GM21576 (cell line): ENCODE measurements around the gene TSSK3.
"Not testable (repeated sequence)": the region's sequence is repeated elsewhere in the genome, so short reads cannot be mapped to it uniquely, and the experiment has no call there.

Experiments
- ATAC-seq: cut with Tn5 transposase; IDR thresholded peaks from one replicate; pipeline ENCODE4 v1.9.1; 2021; ENCODE audit warnings: mild to moderate bottlenecking, moderate library complexity; ENCODE audit not compliant: unreplicated experiment

The TSSK3 gene

DNA sequence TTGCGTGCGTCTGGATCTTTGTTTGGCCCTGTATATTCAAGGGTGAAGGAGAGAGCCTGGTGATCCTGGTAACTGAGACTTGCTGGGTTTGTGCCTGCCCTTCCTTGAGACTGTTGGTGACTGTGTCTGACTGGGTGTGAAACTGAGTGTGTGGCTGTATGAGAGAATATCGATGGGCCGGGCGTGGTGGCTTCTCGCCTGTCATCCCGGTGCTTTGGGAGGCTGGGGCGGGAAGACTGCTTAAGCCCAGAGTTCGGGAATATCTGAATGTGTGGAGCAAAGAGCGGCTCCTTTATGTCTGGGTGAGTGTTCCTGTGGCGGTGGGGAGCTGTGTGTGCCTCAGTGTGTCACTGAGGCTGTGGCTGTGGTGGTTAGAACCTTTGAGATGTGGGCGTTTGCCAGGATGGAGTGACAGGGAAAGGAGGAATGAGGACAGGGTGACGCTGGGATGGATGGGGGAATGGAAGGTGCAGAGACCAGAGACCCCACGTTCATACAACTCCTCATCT, 23.6 kb upstream of the TSSK3 start:
- ATAC-seq: no peak

DNA sequence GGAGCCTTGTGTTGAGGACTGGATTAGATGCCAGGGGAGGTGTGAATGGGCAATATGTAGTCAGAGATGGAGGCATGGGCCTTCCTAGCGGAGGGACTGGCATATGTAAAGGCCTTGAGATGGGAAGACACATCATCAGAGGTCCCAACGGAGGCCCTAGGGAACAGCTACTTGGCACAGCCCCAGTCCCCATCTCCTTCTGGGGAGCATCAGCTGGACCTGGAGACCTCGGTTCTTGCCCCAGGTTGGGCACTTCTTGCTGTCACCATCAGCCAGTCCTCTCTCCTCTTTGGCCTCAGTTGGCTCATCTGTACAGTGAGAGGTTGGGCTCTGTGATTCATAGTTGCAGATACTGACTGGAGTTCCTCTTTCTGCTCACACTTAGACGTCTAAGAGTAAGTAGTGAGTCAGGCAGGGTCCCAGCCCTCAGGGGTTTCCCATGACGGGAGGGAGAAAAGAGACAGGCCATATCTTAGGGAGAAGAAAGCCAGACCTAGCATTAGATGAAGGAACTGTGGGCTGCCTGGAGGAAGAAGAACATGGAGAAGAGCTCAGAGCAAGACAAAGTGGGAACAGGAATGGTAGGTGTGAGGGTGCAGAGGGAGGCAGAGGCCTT, 22.9 kb upstream of the TSSK3 start:
- no peak for ATAC-seq

DNA sequence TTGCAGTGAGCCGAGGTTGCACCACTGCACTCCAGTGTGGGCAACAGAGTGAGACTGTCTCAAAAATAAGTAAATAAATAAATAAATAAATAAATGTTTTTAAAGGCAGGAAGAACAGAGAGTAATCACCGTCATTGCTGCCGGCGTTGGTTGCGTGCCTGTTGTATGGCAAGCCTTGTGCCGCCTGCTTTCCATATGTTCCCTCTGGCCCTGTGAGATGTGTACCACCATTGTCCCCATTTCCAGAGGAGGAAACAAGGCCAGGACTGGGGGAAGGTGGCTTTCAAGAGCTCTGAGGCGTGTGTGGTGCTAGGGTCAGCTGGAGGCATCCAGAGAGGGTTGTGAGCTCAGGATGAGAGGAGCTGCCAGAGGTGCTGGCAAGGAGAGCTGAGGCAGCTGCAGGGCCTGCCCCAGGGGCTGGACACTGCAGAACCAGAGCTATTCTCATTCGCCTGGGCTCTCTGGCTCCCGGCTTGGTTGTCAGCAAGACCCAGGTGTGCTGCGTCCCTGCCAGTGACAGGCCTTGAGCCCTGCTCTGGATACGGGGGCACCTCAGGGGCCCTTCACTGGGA, 21.1 kb upstream of the TSSK3 start:
- no peak for ATAC-seq

DNA sequence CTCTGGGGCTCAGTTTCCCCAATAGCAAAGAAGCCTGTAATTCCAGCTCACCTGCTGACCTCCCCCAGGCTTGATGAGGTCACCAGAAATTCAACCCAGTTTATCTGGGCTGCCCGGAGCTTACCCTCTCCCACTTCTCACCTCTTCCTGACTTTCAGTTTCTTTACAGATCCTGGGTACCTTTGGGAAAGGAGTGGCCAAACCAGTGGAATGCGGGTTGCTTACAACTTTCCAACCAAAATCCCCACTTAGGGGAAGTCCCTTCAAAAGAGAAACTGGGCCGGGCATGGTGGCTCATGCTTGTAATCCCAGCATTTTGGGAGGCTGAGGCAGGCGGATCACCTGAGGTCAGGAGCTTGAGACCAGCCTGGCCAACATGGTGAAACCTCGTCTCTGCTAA, 20.4 kb upstream of the TSSK3 start:
- ATAC-seq: no peak

DNA sequence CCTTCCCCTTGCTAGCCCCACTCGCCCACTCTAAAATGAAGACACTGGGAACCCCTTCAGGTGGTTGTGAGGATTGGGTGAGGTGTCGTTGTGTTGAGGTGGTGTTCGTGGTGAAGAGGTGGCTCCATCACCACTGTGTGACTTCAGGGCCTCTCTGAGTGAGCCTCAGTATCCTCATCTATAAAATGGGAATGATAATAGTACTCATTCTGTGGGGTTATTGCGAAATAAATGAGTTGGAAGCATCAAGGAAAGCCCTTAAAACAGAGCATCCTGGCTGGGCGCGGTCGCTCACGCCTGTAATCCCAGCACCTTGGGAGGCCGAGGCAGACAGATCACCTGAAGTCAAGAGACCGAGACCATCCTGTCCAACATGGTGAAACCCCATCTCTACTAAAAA, 19.6 kb upstream of the TSSK3 start:
- no peak for ATAC-seq

DNA sequence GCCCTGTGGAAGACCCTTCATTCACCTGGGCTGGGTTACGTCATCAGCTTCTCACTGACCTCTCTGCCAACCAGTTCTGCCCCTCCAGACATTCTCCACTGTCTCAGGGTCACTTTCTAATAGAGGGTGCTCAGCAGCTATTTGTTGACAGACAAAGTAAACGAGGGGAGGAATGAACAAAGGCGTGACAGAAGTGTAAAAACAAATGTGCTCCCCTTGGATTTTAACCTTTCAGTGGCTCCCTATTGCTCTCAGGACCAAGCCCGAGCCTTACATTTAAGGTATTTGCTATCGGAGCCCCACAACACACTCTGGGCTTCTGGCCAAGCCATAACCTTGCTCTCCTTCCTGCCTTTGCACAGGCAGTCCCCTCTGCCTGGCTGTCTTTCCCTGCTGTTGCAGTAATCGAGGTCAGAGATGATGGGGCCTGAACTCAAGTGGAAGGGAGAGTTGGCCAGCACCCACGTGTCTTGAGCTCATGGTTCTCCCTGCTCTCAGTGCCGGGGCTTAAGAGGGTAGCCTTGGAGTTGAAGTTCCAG, 17.0 kb upstream of the TSSK3 start:
- no peak for ATAC-seq

DNA sequence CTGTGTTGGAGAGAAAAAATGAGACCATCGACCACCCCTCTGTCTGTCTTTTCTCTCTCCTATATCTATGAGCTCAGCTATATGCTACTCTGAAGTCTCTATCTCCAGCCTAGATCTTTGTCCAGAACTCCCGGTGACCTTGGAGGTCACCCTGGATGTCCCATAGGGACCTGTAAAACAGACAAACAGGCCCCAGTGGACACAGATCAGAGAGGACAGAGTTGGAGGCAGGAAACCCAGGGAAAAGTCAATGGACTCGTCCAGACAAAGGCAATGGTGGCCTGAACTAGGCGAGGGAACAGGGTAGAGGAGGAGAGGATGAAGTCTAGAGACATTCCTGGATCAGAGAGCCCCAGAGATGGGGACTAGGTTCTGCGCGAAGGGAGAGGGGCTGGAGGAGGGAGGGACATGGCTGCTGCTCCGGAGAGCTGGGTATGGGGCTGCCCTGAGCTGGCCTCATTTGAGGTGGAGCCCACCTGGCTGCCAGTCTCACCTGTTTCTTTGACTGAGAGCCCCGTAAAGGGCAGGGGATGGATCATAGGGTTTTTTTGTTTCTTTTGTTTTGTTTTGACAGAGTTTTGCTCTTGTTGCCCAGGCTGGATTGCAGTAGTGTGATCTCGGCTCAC, 15.7 kb upstream of the TSSK3 start:
- no peak for ATAC-seq

DNA sequence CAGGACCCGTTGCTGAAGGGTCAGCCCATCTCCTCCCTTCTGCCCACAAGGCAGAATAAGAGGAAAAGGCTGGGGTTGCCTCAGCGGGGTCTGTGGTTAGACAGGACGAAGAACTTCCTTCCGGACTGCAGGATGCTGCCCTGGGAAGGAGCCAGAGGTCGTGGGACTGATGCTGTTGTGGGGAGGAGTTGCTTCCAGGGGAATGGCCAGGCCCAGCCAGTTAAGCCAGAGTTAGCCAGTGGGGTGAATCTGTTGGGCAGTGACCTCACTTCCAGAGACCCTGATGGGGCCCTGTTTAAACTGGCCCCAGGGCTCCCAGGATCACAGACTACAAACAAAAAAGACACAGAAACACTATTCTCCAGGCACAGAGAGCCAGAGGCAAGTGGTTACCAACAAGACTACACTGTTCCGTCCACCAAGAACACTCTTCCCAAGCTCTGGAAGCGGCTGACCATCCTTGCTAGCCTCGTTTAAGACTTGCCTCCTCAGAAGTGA, 13.1 kb upstream of the TSSK3 start:
- ATAC-seq: no peak

DNA sequence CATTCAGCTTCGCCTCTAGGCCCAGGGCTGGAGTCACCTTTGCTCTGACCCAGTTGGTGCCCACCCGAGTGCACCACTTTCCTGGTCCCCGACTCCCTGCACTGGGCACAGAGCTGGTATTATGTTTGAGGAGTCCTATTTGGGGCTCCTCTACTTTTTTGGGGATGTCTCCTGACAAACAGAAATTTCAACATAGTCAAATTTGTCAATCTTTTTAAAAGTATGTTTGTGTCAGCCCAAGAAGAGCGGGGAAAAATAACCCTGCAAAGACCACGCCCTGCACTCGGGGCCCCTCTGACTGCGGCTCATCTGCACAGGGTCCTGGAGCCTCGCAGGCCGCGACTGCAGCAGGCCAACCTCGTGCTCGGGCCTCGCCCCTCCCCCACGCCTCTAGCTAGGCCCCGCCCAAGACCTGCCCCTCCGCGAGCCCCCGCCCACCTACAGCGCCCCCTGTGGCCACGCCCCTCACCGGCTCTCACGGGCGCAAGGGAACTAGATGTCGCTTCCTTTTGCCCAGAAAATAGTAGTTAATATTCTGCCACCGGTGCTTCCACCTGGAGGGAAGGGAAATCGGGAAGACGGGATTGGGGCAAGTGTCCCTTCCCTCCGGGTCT, 11.4 kb upstream of the TSSK3 start:
- peak; percentile 28 for ATAC-seq

DNA sequence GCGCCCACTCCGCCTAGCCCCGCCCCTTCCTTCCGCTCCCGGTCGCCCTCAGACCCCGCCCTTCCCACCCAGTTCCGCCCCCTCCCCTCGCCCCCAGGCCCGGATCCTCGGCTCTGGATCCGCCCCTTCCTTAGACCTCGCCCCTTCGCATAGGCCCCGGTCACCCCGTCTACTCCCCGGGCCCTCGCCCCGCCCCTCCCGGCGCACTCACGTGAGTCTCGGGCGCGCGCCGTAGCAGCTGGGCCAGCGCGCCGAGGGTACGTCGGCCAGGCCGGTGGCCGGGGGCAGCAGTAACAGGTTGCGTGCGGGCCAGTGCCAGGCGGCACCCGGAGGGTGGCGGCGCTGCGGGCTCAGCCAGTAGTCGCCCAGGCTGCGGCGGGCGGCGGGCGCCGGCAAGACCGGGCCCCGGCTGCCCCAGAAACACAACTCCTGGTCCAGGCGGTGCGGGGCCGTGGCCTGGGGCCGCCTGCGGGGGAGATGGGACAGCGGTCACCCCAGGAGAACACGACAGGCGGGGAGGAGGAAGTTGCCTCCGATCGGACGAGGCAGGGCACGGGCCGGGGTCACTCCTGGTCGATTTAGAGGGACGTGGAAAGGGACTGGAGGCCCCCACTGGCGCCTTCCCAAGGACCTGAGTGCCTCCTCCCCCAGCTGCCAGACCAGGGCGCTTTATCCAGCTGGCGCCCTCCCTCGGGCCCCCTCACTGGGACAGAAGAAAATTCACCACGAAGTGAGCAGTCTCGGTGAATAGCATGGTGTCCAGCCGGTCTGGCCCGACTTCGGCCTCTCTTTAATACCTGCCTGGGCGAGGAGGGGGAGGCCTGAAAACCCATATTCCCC, 10.7 kb upstream of the TSSK3 start:
- peak; percentile 82 for ATAC-seq

DNA sequence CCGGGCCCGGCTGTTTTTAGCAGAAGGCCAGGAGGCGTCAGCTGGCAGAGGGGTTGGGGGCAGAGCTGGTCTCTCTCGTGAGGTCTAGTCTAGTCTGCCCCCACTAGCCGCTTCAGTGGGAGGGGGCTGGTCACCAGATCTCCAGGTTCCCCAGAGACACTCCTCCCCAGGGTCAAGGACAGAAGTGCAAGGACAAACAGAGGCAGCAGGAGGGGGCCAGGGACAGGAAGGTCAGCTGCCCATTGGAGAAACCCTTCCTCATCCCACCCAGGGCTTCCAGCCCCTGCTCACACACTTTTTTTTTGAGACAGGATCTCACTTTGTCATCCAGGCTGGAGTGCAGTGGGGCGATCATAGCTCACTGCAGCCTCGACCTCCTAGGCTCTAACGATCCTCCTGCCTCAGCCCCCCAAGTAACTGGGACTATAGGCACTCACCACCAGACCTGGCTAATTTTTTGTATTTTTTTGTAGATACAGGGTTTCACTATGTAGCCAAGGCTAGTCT, 10.0 kb upstream of the TSSK3 start:
- ATAC-seq: no peak

DNA sequence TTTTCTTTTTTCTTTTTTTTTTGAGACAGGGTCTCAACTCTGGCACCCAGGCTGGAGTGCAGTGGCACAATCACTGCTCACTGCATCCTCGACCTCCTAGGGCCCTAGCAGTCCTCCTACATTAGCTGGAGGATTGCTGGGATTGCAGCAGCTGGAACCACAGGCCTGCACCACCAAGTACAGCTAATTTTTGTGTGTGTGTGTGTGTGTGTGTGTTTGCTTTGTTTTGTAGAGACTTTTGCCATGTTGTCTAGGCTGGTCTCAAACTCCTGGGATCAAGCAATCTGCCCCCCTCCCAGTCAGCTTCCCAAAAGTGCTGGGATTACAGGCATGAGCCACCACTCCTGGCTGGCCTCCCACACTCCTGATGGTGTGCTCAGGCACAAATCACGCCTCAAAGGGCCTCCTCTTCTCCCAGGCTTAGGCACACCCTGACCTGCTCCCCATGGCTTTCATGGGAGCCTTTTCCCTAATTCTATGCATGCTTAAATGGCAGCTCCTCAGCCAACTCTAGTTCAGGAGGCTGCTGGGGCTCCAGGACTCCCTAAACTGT, 9.4 kb upstream of the TSSK3 start:
- no peak for ATAC-seq

DNA sequence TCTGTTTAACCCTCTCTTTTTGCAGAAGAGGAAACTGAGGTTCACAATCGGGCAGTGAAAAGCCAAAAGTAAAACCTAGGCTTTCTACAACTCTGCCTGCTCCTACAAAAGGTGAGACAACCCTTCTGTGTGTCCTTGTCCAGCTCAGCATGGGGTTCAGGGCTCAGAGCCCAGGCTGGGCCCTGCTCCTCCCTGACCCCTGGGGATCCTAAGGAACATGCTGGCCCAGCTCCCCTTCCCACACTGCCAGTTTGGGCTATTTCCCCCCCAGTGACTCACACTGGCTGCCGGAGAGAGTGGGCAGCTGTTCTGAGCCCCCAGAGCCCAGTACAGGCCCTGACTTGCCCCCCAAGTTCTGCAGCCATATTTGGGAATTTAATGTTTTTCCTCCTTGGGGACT, 8.9 kb upstream of the TSSK3 start:
- ATAC-seq: no peak

DNA sequence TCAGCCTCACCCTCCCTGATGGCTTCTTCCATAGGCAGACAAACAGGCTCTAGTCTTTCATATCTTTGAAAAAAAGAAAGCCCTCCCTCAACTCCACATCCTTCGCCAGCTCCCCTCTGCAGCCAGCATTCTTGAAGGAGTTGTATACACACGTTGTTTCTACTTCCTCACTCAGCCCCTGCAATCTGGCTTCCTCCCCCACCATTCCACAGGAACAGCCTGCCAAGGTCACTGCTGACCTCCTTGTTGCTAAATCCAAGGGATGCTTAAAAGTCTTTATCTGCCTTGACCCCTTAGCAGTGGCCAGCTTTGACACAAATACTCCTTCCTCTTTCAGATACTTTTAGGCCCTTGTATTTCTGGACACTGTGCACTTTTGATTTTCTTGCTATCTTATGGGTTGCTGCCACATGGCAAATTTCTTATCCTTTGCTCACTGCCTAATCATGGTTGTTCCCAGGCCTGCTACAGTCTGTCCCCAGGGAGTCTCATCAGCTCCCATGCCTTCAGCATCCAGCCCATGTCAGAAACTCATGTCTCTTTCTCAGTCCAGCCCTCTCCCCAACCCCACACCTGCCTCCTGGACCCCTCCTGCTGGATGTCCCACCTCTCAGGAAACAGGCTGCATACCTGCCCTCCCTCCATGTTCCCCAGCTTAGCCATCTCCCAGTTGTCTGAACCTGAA, 8.3 kb upstream of the TSSK3 start:
- ATAC-seq: no peak

DNA sequence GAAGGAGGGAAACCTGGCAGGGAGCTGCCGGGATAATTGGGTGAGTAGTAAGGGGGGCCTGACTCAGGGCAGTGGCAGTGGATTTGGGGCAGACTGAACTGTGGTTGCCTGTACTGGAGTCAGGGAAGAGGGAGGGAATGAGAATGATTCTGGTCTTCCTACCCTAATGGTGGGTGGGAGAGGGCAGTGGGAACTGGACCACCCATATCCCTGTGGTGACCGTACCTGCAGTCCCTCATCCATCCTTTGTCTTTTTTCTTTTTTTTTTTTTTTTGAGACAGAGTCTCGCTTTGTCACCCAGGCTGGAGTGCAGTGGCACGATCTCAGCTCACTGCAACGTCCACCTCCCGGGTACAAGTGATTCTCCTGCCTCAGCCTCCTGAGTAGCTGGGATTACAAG, 6.6 kb upstream of the TSSK3 start:
- not testable (repeated sequence) for ATAC-seq

DNA sequence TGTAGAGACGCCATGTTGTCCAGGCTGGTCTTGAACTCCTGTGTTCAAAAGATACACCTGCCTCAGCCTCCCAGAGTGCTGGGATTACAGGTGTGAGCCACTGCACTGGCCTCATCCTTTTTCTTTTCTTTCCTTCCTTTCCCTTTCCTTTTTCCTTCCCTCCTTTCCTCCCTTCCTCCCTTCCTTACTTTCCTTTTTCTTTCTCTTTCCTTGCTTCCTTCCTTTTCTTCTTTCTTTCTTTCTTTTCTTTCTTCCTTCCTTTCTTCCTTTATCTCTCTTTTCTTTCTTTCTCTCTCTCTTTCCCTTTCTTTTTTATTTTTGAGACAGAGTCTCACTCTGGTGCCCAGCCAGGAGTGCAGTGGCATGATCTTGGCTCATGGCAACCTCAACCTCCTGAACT, 5.9 kb upstream of the TSSK3 start:
- ATAC-seq: no peak

DNA sequence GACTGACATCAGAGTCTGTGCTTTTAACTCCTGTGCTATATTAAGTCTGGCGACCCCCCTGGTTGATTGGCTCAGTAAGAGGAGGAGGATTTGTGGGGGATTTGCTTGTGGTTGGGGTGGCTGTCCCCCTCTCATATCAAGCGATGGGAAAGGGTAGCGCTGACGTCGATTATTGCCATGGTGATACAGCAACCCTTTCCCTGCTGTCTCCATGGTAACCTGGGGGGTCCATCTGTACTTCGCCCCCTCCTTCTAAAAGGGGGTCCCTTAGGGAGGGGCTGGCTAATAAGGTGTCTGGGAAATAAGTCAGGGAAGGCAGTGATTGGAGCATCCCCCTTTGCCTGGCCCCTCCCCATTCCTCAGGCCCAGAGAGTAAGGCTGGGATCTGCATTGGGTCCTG, 4.7 kb upstream of the TSSK3 start:
- ATAC-seq: no peak

DNA sequence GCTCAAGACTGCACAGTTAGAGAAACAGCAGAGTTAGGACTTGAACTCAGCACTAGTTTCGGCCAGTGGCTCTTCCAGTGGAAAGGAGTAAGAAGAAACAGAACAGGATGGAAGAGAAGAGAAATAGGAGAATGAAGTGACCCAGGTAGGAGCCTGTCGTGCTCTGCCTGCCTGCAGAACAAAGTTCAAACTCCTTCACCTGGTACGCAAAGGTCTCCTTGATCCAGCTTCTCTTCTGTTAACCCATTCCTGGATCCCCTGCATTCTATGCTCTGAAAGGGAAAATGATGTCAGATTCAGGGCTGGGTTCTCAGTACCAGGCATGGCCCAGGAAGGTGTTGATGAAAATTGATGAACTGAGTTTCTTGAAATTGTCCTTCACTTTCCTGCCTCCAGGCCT, 3.9 kb upstream of the TSSK3 start:
- no peak for ATAC-seq

DNA sequence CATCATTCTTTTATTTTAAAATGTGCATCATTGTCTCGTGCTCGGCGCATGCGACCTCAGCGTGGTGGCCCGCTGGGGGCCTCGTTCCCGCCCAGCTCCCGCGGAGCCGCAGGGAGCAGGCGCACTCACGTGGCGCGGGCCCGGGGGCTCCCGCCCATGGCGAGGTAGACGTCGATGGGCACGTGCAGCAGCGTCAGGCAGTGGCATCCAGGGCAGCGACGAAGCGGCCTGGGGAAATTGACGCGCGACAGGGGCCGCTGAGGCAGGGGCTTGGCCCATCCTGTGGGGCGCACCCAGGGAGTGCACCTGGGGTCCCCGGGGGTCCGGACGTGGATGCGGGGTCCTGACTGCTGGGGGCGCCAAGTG, 1.0 kb upstream of the TSSK3 start:
- ATAC-seq: no peak
